Lower lobe of right lung (tissue), 2 donors: ENCODE measurements around the gene PHOSPHO1. TPM values are rescaled to one million over a fixed set of nuclear protein-coding genes. Genes with fewer than 3 reads are reported as not detected.

Source experiments
- ATAC-seq, 2 donors: fragments of 200-7000 bp; cut with Tn5 transposase; one replicate each; pipeline ENCODE4 v1.9.1; 2020 to 2022; ENCODE audit warnings: mild to moderate bottlenecking in 2 of 2, moderate library complexity in 2 of 2
- DNase-seq: peaks from one replicate; pipeline ENCODE4 v3.0.0-alpha.2; 2020
- H3K27ac ChIP-seq: fragments of 200-600 bp; one replicate; pipeline ENCODE4 v1.8.0; 2022
- H3K27me3 ChIP-seq: fragments of 200-600 bp; one replicate; pipeline ENCODE4 v1.8.0; 2022; ENCODE audit warnings: low read depth
- H3K36me3 ChIP-seq: fragments of 200-600 bp; one replicate; pipeline ENCODE4 v1.8.0; 2022; ENCODE audit warnings: mild to moderate bottlenecking
- H3K4me1 ChIP-seq: fragments of 200-600 bp; one replicate; pipeline ENCODE4 v1.8.0; 2022
- H3K4me3 ChIP-seq: fragments of 200-600 bp; one replicate; pipeline ENCODE4 v1.8.0; 2022; ENCODE audit warnings: mild to moderate bottlenecking
- H3K9me3 ChIP-seq: fragments of 200-600 bp; one replicate; pipeline ENCODE4 v1.8.0; 2022
- CTCF ChIP-seq: fragments of 200-600 bp; IDR thresholded peaks from one replicate; pipeline ENCODE4 v1.8.0; 2022; ENCODE audit warnings: antibody characterized with exemption, mild to moderate bottlenecking
- intact Hi-C: fragments of 100-400 bp; cut with DNase I; formaldehyde crosslinking; loops from one replicate; pipeline ENCODE4 v1.11.0; 2022
- total RNA-seq: library from RNA; stranded (reverse); fragmentation: NEBNext Ultra II Directional; extraction: Animal tissue kit (Norgen Biotek cat#: 25700); gene quantifications from one replicate; pipeline ENCODE4 v1.2.1, GENCODE V29; 2021
- donor health status: DM: no; HTN: yes; CAD: no; lungs with severe emphysema.

PHOSPHO1 gene
- total RNA-seq, 1 donor from 2014 or later: 1.9 TPM

DNA sequence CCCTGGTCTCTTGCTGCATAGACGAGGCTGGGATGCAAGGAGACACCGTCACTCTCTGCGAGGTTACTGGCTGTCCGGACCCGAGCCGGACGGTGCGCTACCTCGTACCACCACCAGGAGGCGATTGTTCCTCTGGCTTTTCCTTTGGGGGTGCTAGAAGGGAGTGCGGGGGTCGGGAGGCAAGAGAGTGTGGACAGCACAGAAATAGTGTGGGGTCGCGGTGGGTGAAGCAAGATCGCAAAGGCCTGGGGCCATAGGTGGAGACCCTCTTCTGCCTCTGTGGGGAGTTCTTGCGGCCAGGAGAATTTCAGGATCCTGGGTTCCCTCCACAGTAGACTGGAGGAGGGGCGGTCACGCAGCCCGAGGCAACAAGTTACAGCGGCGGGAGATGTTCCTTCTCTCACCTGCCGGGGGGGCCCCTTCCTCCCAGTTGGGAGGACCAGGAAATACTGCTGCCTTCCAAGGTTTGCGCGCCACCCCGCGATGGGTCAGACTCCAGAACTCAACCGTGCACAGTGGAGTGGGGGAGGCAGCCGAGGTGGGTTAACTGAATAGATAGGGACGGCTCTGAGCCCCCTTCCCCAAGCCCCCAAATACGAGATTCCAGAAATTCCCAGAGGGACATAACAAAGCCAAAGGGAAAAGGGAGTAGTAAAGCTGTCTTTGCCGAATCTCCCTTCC is 6.9 kb downstream of the PHOSPHO1 start:
- ATAC-seq: peak; percentile 55 to 59
- intact Hi-C loops: loop anchor here (10.0 kb wide), 1 partner anchor 49 kb away; no protein-coding TSS in a partner anchor
- peaks cover 34% of the 10 kb centered on the region for H3K4me1 ChIP-seq
- DNase-seq: peak; percentile 74
- no peak overlapping the region for H3K27ac ChIP-seq
- peaks cover 39% of the 10 kb centered on the region for H3K27me3 ChIP-seq
- TF ChIP-seq CTCF: peak; percentile 76
- peak overlapping the region; percentile 41 for H3K4me3 ChIP-seq
- peaks cover 17% of the 10 kb centered on the region for H3K36me3 ChIP-seq
- H3K9me3 ChIP-seq: no peaks in the 10 kb centered on the region

- intact Hi-C loops: loop anchor here (10.0 kb wide), 1 partner anchor 48 kb away; no protein-coding TSS in a partner anchor
Measured at GRCh38 chr17:49223168-49223516, 7.4 kb downstream of the PHOSPHO1 start.

GRCh38 chr17:49219987-49220386 is 10.6 kb downstream of the PHOSPHO1 start:
- no peak overlapping the region for H3K27ac ChIP-seq
- DNase-seq (no peak), ATAC-seq (no peak)
- peaks cover 18% of the 10 kb centered on the region for H3K36me3 ChIP-seq
- no peaks in the 10 kb centered on the region for H3K9me3 ChIP-seq
- peaks cover 68% of the 10 kb centered on the region for H3K4me1 ChIP-seq
- no peak for TF ChIP-seq CTCF
- H3K4me3 ChIP-seq: no peak overlapping the region
- H3K27me3 ChIP-seq: peaks cover 27% of the 10 kb centered on the region
- intact Hi-C loops: loop anchor here (10.0 kb wide), 1 partner anchor 45 kb away; no protein-coding TSS in a partner anchor

More at GRCh38 chr17:49223168-49223516, 7.4 kb downstream of the PHOSPHO1 start:
- Histone ChIP-seq H3K36me3 (peaks cover 18% of the 10 kb centered on the region), H3K4me3 (no peak overlapping the region), H3K4me1 (peaks cover 40% of the 10 kb centered on the region), H3K9me3 (no peaks in the 10 kb centered on the region), H3K27me3 (peaks cover 39% of the 10 kb centered on the region), H3K27ac (no peak overlapping the region)
- TF ChIP-seq CTCF: no peak
- DNase-seq: no peak
- ATAC-seq: no peak

GRCh38 chr17:49218941-49219913 is 11.4 kb downstream of the PHOSPHO1 start:
- H3K4me3 ChIP-seq: no peak overlapping the region
- DNase-seq: peak; percentile 60
- intact Hi-C loops: no loop called here

More at GRCh38 chr17:49218941-49219913, 11.4 kb downstream of the PHOSPHO1 start:
- Histone ChIP-seq H3K27me3 (peaks cover 19% of the 10 kb centered on the region), H3K9me3 (no peaks in the 10 kb centered on the region), H3K27ac (peak overlapping the region; percentile 56), H3K36me3 (peaks cover 18% of the 10 kb centered on the region), H3K4me1 (peaks cover 65% of the 10 kb centered on the region)
- peak; percentile 56 to 62 for ATAC-seq
- no peak for TF ChIP-seq CTCF
